Cardiac septum (tissue), 1 donor: ENCODE results near the gene POLR3G. TPM values are rescaled to one million over a fixed set of nuclear protein-coding genes. Genes with fewer than 3 reads are reported as not detected.

Experiments
- DNase-seq: peaks from one replicate; pipeline ENCODE4 v3.0.0-alpha.2; 2020; ENCODE audit warnings: low spot score
- intact Hi-C: fragments of 100-400 bp; cut with DNase I; formaldehyde crosslinking; loops from one replicate; pipeline ENCODE4 v1.14.0; 2022
- total RNA-seq: library from RNA; stranded (reverse); fragmentation: NEBNext Ultra II Directional; extraction: Animal tissue kit (Norgen Biotek cat#: 25700); gene quantifications from one replicate; pipeline ENCODE4 v1.2.1, GENCODE V29; 2021
- donor health status: DM: no; HTN: no; CAD: no.

Gene POLR3G
- total RNA-seq, 1 donor from 2014 or later: 0.97 TPM

DNA sequence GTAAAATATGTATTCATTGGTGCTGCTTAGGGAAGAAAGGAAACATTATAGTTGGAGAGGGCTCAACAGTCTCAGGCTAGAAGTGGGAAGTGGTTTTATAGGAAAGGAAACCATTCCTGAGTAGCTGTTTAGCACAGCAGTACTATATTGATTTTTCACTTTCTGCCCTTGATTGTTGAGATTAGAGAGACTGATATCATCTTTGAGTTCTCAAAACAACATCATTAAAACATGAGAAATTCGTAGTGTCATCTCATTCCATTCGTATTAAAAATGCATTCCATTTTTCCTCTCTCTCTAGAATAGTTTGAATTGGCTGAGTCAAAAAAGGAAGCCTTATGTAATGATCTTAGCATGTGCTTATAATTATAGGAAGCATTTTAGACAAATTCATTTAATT, 14.1 kb downstream of the POLR3G start:
- intact Hi-C loops: no loop called here
- DNase-seq: no peak

DNA sequence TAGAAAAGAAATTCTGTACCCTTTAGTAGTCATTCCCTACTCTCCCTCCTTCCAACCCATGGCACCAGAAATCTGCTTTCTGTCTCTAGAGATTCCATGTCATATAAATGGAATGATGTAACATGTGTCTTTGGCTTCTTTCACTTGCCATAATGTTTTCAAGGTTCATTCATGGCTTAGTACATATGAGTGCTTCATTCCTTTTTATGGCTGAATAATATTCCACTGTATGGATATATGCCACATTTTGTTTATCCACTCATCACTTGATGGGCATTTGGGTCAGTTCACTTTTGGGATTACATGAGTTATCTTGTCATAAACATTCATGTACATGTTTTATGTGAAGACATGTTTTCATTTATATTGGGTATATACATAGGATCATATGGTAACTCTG, 19.4 kb downstream of the POLR3G start:
- intact Hi-C loops: no loop called here
- DNase-seq: no peak

DNA sequence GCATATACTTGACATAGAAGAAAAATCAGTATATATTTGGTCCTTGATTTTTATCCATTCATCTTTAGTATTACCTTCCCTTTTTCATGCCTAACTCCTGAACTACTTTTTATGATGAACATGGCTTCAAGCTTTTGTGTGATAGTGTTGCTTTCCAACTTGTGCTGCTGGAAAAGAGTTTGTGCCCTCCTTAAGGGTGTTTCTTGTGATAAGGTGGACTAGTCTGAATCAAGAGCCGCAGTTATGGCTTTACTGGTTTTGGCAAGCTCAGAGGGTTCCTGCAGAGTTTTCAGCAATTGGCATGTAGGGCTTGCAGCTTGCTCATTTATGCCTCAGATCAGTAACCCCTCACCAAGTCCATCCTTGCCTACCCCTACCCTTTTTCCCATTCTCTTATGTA, 20.5 kb downstream of the POLR3G start:
- no peak for DNase-seq
- intact Hi-C loops: no loop called here

DNA sequence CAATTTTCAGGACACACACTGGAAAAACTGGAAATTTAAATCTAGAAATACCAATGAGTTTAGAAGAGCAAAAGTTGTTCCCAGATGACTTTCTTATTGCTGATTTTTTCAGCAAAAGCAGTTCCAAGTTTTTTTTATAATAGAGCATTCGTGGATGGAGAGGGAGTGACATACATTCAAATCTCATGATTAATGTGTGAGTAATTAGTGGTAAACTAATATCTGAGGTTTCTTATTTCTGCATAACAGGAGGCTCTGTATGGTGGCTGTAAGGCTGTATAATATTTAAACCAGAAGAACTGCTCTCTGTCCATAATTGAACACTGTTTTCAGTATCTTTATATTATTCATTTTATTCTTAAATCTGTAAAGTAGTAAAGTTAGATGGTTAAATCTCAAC, 28.9 kb downstream of the POLR3G start:
- DNase-seq: no peak
- intact Hi-C loops: no loop called here

DNA sequence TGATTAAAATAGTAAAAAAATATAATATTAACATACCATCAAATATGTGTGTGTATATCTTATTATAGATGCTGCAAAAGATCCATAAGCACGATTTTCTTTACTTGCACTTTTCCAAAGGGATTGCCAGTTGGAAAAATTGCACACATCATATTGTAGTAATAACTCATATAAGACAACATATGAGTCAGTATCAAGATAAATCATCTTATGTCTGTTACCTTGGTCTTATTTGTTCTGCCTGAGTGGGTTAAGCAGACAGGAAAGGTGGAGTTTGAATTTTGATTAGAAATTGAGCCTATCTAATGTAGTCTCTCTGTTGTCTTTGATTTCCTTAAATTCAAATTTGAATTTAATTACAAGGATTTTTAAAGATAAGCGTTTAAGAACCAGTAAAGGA, 30.1 kb downstream of the POLR3G start:
- no peak for DNase-seq
- intact Hi-C loops: no loop called here

DNA sequence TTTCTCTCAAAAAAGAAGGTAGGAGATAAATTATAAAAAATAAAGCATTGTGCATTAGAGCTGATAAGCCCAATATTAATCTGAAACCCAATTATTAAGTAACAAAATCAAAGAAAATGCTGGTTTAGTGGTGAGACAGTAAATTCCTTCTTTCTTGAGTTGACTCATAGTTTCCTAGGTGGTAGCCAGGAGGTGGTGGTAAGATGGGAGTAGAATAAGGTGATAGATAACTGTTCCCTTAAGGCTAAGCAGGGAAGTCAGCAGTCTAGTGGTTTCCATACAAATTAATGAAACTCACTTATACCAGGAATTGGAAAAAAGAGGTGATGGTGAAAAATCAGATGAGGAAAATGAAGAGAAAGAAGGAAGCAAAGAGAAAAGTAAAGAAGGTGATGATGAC, 31.6 kb downstream of the POLR3G start:
- intact Hi-C loops: no loop called here
- no peak for DNase-seq

DNA sequence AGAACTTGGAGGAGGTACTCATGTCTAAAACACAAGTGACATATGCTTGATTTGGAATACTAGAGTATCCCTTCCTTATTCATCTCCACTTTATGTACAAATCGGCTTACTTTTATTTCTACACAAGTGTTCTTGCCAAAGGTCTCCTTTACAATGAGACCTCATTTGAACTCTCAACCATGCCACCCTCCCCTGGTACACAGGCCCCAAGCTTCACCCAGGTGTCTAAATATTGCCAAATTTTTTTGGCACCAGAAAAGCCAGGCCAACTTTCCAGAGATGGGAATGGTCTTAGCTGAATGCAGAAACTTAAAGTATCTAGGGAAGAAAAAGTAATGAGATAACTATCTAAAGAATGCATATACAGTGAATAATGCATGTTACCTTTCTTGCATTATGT, 35.8 kb downstream of the POLR3G start:
- no peak for DNase-seq
- intact Hi-C loops: no loop called here

DNA sequence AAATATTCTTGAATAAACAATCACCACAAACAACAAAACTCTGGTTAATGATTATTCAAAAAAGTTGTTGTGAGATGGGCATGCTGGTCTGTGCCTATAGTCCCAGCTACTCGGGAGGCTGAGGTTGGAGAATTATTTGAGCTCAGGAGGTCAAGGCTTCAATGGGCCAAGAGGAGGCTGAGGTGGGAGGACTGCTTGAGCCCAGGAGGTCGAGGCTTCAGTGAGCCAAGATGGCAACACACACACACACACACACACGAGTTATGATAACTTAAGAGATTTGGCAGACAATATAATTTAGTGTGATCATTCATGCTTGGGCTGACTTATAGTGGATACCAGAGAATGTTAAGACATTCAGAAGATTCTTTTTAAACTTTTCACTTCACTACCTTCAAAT, 39.9 kb downstream of the POLR3G start:
- intact Hi-C loops: no loop called here
- DNase-seq: no peak

DNA sequence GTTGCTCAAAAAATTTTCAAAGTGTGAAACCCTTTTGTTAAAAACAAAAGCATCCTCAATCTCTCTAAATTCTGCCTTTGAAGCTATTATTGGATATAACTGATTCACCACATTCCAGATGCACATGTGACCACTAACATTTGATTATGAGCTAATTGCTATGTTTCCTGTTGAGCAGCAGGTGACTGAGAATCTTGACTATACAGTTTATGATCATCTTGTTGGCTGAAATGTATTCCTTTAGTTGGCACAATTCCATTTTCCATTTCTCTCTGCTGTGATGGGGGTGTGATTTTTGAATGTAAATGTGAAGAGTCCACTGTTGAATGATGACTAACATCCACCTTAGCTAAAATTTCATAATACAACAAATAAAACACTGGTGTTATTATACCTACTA, 44.0 kb downstream of the POLR3G start:
- DNase-seq: no peak
- intact Hi-C loops: no loop called here

DNA sequence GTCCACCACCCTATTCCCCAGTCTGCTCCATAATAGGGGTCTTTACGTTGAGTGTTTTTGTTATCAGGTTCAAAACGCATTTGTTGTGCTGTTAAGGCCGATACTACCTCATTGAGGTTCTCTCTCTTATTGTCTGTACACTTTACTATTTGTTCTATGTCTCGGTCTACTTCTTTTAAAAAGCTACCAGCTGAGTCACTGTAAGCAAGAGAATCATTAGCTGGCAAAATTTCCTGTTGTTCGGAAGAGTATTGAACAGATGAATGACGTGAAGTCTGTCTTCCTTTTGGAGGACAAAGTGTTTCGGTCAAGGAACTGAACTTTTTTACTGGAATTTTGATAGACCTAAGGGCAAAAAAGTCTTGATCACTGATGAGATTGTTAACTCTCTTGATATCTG, 44.4 kb downstream of the POLR3G start:
- intact Hi-C loops: no loop called here
- DNase-seq: no peak

DNA sequence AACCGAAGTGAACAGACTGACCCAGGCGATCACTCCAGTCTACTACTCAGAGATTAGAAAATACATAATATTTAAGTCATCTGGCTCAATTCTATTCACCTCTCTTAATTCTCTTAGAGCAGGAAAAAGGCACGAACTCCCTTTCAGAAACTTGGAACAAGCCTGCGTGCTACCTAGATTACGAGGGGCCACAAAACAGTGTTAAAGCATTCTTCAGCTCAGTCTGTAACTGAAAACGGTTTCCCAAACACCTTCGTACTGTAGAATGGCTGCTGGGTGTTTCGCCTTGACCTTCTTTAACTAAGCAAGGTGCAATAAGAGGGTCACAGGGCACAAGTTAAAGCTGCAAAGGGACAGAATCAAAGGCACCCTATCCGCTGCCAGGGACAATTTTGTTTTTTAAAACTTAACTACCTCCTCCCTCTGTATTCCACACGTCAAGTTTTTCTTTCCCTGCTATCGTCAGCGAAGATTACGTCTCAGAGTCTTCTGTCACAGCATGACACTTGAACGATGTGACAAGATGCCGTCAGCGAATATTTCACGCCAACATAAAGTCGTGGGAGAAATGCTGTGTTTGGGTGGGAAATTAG, 54.0 kb downstream of the POLR3G start:
- intact Hi-C loops: loop anchor here (1.0 to 2.0 kb wide), 2 partner anchors 54 to 120 kb away; partner anchors contain the start of genes CETN3, MBLAC2 and POLR3G
- DNase-seq: no peak

DNA sequence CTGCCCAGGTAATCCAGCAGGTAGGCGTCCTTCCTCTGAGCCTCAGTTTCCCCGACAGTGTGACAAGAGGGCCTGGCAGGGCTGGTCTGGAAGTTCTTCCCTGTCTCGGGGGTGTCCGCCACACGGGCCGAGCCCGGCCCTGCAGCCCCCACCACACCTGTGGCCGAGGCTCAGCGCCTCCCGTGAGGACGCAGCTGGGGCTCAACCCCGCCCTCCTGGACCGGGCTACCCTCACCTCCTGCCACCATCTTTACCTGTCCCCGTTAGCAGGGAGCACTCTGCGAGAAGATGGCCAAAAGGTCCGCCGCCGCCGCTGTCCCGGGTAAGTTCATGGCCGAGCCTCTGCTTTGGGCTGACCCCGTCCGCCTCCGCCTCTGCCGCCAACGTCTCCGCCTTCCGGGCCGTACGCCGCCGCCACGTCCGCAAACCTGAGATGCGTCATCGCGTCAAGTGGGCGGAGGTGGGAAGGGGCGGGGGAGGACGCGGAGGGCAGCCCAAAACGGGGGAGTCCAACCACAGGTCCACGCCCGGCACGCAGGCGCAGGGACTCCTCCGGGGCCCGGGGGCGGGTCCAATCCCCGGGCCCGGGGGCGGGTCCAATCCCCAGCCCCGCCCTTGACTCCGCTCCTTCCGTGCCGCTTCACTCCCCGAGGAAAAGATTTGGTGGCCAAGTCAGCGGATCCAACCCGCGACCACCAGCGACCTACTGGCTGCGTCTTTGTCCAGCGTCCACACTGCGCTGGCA, 54.7 kb downstream of the POLR3G start, which contains the start of gene LYSMD3:
Gene LYSMD3 (minus strand): TSS at position 391 of the 745 bp plus-strand sequence. CDS start 4,295 bp downstream, outside the sequence.
- intact Hi-C loops: loop anchor here (1.0 to 2.0 kb wide), 2 partner anchors 55 to 121 kb away; partner anchors contain the start of genes CETN3, MBLAC2 and POLR3G
- peak; percentile 99 for DNase-seq

DNA sequence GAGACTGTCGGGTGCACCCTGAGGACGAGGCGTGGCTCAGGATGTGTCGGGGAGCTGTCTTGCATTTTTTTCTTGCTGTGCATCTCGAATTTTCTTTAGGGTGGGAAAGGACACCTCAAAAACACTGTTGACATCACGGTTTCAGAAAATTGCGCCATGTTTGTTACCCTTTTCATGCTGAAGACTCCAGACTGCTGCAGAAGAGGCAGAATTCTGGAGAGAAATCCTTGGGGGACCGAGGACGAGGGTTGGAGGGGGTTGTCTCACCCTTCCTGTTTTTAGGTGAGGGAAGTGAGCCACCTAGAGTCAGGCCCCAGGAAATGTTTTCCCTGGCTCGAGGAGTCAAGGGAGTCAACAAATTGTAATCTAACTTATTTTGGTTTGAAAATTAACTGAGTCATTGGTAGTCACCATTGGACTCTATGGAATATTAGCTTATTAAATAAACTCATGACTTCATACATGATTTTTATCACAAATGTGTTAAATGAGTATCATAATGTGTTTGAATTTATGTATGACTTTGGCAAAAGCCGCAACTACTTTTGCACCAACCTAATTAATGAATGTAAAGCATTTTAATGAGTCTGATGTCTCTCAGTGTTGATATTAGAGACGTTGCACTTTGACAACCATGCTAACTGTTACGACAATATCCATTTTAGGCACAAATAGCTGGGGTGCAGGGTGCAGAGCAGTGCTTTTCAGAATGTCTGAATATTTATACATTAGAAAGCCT, 55.4 kb downstream of the POLR3G start:
- peak; percentile 80 for DNase-seq

DNA sequence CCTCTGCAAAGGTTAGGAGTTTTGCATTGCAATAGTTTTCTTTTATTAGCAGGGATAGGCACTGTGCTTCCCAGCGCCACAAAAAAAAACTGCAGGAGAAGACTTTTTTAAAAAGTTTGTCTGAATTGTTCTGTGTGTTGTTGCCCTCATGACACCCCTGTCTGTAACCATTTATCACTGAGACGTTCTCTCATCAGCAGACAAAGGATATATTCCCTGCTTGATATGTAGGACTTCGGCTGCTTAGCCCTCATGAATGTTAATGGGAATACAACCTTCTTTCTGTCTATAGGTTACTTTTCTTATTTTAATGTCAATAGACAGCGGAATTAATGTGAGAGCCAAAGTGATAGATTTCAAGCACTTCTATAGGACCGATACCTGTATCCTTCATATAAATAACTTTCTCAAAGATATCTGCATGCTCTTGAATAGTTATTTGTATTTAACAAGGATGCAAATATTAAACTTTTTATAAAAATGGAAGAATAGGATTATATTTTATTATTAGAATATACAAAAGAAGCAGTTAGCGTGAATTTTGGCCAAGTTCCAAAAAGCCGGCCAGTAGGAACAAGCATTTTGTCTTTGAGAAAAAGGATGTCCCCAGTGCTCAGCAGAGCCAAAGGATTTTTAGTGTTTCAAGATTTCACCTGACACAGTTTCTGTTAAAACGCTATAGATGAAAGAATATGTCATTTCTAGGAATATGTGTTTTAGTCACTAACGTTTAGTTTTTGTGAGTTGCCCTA, 56.2 kb downstream of the POLR3G start:
- intact Hi-C loops: loop anchor here (2.0 kb wide), 1 partner anchor 90 kb away; no protein-coding TSS in a partner anchor
- DNase-seq: no peak

More for the DNA sequence above, 55.4 kb downstream of the POLR3G start:
- intact Hi-C loops: loop anchor here (1.0 to 2.0 kb wide), 3 partner anchors 56 to 121 kb away; partner anchors contain the start of genes CETN3, MBLAC2 and POLR3G

DNA sequence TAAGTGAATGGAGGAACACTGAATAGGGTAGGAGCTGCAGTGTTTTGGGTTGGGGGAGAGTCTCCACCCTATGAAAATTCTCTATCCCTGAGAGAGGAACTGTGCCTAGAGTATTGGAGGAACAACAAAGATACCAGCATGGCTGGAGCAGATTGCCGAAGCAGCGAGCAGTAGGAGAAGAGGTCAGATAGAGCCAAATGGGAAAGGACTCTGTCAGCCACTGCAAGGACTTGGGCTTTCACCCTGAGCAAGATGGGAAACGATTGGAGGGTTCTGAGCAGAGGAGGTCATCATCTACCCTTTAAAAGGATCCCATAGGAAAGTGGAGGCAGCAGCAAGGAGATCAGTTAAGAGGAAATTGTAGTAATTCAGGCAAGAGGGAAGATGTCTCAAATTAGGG, 59.1 kb downstream of the POLR3G start:
- no peak for DNase-seq
- intact Hi-C loops: no loop called here

DNA sequence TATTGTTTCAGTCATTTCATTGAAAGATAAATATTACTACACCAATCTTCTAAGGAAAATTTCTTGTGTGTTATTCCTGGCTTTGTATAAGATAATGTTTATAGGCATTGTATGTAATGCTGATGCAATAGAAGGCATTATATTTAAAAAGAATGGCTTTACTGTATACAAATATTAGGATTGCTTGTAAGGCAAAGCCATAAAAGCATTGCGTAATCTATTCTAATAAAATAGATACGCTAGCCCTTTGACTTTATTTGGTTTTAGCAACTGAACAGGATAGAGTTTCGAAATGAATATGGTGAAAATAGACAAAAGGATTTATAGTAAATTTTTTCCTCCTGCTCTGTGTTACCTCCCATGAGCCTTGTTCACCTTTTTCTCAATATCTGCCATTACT, 60.3 kb downstream of the POLR3G start:
- no peak for DNase-seq
- intact Hi-C loops: no loop called here

DNA sequence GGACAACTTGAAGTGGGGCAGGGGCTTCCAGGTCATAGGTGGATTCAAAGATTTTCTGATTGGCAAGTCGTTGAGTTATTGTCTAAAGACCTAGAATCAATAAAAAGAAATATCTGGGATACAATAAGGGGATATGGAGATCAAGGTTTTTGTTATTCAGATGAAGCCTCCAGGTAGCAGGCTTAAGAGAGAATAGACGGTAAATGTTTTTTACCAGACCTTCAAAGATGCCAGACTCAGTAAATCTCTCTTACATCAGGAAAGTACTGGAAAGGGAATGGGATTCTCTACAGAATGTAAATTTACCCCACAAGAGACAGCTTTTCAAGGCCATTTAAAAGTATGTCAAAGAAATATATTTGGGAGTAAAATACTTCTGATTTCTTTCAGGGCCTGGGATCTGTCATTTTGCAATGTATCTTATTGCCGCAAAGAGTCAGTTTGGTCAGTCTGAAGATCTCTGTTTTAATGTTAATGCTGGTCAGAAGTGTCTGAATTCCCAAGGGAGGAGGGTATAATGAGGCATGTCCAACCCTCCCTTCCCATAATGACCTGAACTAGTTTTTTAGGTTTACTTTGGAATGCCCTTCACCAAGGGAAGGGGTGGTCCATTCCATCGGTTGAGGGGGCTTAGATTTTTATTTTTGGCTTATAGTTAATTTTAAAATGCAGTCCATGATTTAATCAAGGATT, 68.3 kb downstream of the POLR3G start:
- no peak for DNase-seq
- intact Hi-C loops: no loop called here

DNA sequence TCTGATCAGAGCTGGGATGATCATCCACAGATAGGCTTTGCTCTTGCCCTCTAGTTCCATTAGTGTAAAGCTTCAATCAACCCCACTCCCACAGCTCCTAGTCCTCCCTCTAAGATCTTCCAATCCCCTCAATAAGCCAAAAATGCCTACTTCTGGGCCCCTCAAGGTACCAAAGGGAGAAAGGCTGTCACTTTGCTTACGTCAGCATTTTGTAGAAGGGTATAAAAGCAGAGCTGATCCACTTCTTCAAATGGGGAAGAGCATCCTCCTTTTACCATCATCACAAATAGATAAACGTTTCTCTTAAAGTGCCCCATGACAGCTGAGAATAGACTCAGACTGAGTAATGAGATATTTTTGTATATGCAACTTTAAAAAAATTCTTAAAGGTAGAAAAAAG, 70.8 kb downstream of the POLR3G start:
- no peak for DNase-seq
- intact Hi-C loops: no loop called here

DNA sequence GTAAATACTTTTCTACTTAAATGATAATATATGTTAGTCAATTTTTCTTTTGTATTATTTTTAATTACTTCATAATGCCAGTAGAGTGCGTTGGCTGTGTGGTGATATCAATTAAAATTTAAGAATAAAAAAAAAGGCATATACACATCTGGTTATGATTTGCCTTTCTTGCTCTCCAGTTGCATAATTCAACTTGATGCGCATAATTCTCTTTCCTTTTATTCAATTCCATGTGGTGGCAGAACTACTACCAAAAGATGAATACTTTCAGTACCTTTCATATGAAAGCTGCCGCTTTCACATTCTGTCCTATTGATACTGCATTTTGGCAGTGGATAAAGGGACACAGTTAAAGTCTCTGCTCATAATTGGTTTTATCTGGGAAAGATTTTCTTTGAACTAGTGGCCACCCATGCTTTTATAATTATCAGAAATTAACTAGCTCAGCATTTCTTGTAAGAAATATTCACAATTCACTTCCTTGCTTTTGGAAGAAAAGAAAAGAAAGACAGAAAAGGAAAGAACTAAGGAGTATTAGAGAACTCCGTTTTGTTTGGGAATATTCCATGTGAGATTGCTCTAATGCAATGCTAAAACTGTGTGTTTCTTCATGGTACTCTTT, 71.7 kb downstream of the POLR3G start:
- no peak for DNase-seq
- intact Hi-C loops: no loop called here
